Amniotic epithelial cell (primary cell): Measurements from ENCODE around the gene CCDC82.

Source experiments
- DNase-seq: peaks from one replicate; pipeline ENCODE4 v3.0.0-alpha.2; 2010; ENCODE audit warnings: low read depth

The CCDC82 gene

DNA sequence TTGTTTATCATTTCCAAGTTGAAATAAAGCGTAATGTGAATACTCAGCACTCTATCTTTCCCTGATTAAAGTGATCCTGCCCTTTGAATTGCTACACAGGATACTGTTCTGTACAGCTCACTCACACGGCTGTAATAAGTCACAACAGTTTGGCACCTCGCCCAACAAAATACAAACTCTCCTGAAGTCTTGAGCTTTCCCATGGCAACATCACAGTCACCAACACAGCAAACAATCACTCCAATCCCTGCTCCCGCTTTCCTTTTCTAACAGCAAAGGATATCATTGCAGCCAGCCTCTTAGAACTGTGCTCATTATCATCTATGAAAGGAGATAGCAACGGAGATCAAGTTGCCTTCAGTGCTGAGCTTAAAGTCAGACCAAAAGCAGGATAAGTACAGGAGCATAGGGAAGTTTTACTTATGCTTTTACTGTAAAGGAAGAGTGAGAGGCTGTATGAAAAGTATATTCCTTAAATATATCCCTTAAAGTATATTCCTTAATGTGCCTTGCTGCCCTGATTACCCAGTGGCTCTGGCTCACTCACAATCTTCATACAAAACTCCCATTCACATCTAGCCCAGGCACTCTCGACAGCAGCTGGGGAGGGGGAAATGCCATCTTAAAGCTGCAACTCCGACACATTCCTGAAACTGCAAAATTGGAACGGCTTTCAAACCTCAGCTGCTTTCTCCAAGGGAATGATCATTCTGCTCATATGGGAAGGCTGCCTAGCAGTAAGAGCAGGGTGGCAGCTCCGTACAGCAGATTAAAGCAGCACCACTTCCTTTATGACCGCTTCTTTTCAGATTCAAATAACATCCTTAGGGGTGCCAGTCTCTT lies 82.6 kb downstream of the CCDC82 start:
- DNase-seq, result peak; percentile 99

DNA sequence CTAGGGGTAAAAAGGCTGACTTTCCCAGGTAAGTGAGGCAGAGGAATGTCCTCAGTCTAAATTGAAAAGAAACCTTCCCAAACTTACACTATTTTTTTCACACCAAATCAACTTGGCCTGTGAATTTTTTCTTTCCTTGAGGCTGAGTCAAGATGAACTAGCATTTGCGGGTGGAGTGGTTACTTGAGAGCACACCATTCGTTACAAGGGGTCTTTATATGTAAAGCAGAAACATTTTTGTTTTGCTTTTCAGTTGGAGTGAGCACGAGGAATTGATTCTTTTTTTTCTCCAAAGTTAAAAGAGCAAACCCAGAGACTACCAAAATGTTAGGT lies 83.1 kb downstream of the CCDC82 start:
- DNase-seq, result no peak

DNA sequence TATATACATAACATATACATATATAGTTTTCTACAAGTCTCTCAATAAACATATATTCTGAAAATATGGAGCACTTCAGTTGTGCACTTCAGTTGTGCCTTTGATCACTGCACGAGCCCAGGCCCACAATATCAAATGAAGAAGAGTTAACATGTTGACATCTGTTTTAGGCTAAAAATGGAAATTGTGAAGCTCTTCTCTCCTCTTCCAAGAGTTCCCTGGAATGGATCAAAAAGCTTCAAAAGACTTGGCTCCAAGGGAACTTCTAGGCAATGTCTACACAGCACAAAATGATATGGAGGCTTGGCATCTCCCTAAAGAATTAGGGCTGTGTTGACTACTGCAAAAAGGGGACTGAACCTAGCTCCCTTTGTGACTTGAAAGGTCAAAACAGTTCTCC lies 83.6 kb downstream of the CCDC82 start:
- DNase-seq, result no peak

DNA sequence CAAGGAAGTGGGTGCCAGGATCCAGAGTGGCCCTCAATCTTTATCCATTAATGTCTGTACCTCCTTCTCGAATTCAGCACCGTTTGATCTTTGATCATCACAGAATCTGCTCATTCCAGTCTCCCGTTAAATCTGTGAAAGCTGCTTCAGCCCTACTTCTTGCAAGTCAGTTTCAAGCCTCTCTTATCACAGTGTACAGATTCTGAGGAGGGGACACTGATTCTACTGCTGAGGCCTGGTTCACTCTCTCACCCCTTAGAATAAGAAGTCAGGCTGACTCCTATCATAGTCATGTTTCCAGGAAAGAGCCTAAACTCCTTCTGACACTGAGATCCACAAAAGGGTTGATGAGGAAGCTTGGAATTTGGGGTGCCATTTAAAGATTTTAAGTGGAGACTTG lies 85.7 kb downstream of the CCDC82 start:
- DNase-seq, result no peak

DNA sequence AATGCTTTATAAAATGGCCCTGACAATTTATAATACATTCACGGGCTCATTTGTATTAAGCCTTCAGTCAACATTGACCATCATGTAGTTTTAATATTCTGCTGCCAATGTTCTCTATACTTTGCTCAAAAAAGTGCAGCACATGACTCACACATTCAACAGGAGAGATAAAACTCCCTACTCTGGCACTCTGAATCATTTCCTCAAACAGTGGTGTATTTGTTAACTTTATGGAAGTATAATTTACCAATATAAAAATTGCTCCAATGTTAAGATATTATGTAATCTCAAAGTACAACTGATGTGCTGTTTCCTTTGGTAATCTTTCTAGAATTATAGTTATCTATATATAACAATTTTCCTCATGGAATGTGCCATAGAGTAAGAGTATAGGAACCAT lies 86.6 kb downstream of the CCDC82 start:
- peak; percentile 77 for DNase-seq
